Measurements from ENCODE around the gene IL1A.

IL1A gene

DNA sequence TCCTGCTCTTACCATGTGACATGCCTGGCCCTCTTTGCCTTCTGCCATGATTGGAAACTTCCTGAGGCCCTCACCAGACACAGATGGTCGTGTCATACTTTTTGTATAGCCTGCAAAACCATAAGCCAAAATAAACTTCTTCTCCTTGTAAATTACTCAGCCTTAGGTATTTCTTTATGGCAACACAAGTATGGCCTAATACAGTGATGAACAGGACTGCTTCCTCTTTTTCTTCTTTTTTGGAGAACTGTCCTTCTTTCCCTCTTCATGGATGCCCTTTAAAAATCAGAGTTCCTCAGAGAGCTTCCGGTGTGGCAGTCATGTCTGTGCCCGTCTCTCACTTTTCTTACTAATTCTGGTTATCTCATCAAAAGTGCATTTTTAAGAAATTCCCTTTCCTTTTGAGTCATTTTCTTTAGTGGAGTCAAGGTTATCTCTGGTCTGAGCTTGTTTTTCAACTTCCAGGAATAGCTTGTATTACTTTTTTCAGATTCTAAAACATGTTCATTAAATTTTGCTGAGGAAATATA lies 9.2 kb upstream of the IL1A start:
- intact Hi-C loops (cut with DNase I), result no loop called here
- DNase-seq, result no peak

DNA sequence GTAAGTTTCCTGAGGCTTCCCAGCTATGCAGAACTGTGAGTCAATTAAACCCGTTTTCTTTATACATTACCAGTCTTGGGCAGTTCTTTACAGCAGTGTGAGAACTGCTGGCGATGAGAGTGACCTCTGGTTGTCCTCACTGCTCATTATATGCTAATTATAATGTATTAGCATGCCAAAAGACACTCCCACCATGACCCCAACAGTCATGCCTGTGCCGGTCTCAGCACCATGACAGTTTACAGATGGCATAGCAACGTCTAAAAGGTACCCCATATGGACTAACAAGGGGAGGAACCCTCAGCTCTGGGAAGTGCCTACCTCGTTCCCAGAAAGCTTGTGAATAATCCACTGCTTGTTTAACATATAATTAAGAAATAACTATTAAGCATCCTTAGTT lies 8.1 kb upstream of the IL1A start:
- DNase-seq, result no peak
- intact Hi-C loops (cut with DNase I), result no loop called here

DNA sequence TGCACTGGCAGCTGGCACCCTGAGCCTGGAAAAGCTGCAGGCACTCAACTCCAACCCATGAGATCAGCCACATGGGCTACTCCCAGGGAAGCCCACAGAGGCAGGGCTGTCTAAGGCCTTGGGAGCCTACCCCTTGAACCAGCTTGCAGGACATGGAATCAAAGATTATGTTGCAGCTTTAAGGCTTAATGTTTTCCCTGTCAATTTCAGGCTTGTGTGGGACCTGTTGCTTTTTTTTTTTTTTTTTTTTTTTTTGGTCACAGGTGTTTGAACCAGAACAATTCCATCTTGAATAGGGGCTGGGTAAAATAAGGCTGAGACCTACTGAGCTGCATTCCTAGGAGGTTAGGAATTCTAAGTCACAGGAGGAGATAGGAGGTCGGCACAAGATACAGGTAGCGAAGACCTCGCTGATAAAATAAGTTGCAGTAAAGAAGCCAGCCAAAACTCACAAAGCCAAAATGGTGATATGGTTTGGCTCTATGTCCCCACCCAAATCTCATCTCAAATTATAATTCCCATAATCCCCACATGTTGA lies 7.5 kb upstream of the IL1A start:
- intact Hi-C loops (cut with DNase I), result no loop called here

DNA sequence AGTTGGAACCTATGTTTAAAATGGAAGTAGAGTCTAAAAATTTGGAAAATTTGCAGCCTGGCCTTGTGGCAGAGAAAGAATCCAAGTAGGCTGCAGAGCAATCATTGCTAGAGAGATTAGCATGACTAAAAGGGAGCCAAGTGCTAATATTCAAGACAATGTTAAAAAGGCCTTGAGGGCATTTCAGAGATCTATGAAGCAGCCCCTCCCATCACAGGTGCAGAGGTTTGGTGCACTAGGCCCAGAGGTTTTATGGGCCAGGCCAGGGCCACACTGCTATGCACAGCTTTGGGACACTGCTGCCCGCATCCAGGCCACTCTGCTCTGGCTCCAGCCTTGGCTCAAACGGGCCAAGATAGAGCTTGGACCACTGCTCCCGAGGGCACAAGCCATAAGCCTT lies 6.7 kb upstream of the IL1A start:
- intact Hi-C loops (cut with DNase I), result no loop called here
- DNase-seq, result no peak

More for the DNA sequence above, 7.5 kb upstream of the IL1A start:
- no peak for DNase-seq

DNA sequence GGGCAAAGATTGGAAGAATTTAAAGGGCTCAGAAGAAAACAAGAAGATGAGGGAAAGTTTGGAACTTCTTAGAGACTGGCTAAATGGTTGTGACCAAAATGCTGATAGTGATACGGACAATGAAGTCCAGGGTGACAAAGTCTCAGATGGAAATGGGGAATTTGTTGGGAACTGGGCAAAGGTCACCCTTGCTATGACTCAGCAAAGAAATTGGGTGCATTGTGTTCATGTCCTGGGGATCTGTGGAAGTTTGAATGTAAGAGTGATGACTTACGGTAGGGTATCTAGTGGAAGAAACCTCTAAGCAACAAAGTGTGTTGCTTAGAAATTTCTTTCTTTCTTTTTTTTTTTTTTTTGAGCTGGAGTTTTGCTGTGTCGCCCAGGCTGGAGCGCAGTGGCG lies 6.0 kb upstream of the IL1A start:
- no peak for DNase-seq
- intact Hi-C loops (cut with DNase I), result no loop called here

DNA sequence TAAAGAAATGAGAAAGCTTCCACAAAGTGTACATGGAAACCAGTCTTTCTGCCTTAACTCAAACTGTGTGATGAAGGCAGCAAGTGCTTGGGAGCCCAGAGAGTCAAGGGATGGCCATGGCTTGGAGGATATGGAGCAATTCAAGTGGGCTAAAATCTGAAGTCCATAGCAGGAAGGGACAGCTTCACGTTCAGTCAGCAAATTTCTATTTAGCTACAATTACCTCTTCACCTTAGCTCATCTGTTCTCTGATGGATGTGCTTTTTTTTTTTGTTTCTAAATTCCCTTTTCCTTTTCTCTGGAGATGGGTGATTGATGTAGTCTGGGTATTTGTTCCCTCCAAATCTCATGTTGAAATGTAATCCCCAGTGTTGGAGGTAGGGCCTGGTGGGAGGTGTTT lies 4.9 kb upstream of the IL1A start:
- no peak for DNase-seq
- intact Hi-C loops (cut with DNase I), result no loop called here

DNA sequence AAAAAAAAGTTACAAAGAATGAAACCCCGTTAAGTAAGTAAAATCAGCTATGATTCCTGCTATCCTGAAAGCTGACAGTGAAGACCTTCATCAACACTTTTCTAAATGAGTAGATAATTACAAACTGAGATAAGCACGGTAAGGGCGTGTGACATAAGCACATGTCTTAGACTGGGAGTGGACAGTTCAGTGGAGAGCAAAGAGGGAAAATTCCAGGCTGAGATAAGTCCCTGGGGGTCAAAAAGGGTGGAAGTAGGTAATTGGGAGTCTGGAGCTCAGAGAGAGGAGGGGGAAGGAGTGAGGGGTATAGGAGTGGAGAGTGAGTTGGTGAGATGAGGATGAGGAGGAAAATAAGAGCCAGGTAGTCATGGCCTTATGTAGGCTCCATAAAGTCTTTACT lies 4.4 kb upstream of the IL1A start:
- DNase-seq, result no peak
- intact Hi-C loops (cut with DNase I), result no loop called here

DNA sequence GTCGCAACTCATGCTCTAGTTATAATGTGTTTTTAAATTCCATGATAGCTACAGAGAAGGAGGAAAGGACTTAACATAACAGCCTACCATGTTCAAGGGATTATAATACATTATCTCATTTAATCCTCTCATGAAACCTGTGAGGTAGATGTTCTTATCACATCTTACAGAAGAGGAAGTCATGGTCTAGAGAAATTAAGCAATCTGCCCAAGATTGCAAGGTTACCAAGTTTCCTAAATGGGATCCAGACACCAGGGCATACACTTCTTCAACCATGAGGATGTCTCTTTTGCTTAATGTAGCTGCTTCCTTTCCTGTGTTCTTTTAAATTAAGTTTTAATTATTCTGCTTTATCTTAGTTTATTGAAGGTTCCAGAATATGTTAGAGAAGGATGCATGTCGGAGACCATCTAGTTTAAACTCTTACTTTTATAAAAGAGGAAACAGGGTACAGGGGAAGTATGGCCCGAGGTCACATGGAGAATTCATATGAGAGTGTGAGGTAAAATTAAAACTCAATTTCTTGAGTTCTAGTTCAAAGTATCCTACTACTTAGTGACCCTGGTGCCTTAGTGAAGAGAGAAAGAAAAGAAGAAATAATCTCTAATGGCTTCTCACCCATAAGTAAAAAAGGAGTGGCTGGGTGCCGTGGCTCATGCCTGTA lies 3.6 kb upstream of the IL1A start:
- intact Hi-C loops (cut with DNase I), result no loop called here
- no peak for DNase-seq

DNA sequence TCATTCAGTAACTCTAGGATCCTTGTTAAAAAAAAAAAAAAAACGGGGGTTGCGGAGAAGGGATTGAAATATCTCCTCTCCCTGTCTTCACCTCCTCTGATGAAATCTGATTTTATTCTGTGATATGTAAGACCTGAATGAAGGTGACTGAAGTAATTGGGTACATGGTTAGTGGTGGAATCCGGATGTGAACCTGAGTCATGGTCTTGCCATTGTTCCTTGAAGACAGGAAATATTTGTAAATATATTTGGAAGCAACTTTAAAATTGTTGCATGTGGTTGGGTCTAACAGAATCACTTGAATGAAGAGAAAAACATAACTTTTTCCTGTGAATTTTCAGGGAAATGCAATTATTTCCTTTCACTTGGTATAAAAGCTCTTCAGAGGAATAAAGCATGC lies 3.0 kb upstream of the IL1A start:
- intact Hi-C loops (cut with DNase I), result no loop called here
- DNase-seq, result no peak

DNA sequence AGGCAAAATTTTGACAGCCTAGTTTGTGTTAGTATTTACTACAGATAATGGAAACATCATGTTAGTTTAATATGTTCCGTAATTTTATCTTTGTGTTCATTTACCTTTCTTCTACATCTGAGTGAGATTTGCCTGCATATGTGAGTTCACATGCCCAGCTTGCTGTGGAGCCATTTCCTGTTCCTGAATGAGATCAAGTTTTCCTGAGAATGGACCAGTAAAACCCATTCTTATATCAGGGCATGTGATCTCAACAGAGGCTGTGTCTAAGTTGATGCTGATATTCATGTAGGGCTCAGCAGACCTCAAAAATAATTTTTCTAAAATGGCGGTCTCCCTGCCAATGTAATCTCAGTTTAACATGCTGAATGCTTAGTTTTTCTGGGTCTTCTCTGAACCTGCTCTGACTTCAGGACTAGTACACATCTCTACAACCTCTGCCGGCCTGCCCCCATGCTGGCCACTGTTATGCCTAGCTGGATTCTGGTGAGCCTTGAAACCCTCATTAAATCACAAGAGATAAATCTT lies 1.0 kb downstream of the IL1A start:
- DNase-seq, result no peak
- intact Hi-C loops (cut with DNase I), result no loop called here

DNA sequence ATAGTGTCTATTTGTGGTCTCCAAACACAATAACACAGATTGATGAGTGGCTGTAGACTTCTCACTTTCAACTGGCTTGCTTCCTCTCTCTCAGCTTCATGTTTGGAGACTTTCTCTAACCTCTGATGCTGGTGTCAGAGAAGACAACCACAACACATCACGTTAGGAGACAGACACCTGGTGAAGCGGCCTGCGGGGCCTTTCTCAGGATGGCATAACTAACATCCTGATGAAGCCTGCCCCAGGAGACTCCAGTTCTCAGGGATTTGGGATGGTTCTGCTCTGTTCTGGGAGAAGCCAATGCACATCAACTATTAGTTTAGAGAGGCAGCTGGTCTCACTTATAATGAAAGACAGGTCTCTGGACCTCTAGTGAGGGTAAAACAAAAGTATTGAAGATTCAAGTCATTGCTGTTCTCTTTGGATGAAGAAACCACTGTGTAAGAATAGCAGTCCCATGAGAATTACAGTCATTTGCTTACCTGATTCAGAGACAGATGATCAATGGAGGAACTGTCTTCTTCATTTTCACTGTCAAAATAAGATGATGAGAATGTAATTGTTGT lies 2.0 kb downstream of the IL1A start:
- intact Hi-C loops (cut with DNase I), result no loop called here
- no peak for DNase-seq

DNA sequence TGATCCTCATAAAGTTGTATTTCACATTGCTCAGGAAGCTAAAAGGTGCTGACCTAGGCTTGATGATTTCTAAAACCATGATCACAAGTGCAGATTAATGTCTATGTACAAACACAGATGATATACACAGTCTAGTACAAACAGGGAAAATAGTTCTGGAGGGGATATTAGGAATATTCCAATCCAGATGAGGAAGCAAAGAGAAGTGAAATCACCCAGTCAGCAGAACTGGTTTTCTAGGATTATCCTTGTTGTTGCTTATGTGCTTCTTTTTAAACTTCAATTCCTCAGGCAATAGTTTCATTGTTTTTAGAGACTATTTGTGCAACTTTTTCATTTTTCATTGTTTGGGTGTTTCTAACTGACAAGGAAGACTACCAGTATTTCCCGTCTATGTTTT lies 4.7 kb downstream of the IL1A start:
- intact Hi-C loops (cut with DNase I), result no loop called here
- no peak for DNase-seq

DNA sequence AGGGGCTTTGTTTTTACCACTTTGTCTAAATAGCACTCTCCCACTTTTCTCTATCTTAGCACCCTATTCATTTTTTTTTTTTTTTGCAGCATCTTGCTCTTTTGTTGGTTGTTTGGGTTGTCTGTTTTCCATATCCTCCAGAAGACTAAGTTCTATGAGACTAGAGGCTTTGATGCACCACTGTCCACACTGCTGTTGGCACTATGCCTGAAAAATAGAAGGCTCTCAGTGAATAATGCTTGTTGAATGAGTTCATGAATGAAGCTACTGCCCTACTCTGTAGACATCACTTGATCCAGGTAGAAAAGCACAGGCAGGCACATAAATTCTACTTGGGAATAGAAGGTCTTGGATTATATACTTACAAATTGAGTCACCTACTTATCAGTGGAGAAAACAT lies 7.3 kb downstream of the IL1A start:
- no peak for DNase-seq
- intact Hi-C loops (cut with DNase I), result no loop called here

DNA sequence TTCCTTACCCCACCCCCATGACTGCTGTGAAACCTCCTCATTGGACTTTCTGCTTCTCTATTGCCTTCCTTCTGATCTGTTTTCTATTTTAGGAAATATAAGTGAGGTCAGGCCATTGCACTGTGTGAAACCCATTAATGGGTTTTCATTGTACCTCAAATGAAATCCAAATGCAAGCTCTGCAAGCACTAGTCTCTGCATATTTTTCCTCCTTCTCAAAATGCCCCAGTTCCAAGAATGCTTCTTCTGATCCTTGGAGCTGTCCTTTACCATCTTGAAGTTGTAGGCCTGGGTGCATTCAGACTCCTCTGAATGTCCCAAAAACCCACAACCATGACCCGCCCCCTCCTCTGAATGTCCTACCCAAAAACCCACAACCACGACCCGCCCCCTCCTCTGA lies 8.2 kb downstream of the IL1A start:
- no peak for DNase-seq
- intact Hi-C loops (cut with DNase I), result no loop called here

DNA sequence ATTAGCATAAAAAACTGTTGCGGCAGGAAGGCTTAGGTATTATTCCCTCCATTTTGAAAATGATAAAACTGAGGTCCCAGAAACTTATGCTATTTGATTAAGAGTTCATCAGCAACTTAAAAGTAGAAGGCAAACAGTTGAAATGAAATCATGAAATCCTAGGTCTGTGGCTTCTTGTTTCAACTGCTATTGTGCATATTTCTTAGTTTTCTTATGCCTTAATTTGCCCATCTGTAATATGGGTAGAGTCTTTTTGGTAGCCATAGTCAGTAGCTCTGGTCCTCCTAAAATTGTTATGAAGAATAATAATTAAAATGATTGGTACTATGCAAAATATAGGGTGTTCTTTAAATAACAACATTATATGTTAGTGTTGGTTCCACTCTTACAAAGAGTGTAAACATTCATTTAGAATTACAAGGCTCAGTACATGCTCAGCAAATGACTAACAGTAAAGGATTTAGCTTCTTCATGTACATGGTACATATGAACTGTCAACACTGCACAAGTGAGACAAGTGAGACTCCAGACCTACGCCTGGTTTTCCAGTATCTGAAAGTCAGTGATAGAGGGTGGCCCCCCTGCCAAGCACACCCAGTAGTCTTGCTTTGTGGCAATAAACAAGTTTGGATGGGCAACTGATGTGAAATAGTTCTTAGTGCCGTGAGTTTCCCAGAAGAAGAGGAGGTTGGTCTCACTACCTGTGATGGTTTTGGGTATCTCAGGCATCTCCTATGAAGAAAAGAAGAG lies 9.6 kb downstream of the IL1A start:
- no peak for DNase-seq
- intact Hi-C loops (cut with DNase I), result no loop called here

DNA sequence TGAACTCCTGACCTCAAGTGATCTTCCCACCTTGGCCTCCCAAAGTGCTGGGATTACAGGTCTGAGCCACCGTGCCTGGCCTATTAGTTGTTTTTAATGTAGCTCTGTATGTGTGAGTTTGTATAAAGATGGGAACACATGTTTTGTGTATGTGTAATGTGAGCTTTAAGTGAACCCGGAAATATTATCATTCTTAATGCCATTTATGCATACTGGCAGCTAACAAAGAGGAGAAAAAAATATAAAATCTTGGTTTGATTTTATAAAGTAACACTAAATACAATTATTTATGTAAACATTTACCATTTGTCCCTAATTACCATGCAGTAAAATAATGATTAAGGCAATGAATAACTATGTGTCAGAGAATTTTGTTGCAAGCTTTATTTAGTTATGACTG lies 10.7 kb downstream of the IL1A start:
- no peak for DNase-seq
- intact Hi-C loops (cut with DNase I), result no loop called here

DNA sequence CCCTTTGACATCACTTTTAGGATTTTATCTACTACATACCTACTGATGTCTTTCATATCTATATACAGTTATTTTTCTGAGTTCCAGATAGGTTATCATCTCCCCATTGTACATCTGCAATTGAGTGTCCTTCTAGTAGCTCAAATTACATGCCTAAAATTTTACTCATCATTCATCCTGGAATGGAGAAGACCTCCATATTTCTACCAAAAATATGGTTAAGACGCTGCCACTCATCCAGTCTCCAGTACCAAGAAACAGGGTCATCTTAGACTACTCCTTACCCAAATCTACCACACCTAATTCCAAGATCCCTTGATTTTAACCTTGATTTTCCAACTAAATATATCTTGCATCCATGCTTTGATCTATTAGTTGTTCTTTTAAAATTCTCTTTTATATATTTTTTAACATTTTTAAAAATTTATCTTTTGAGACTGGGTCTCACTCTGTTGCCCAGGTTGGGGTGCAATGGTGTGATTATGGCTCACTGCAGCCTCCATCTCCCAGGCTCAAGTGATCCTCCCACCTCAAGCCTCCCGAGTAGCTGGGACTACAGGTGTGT lies 11.3 kb downstream of the IL1A start:
- no peak for DNase-seq
- intact Hi-C loops (cut with DNase I), result no loop called here

DNA sequence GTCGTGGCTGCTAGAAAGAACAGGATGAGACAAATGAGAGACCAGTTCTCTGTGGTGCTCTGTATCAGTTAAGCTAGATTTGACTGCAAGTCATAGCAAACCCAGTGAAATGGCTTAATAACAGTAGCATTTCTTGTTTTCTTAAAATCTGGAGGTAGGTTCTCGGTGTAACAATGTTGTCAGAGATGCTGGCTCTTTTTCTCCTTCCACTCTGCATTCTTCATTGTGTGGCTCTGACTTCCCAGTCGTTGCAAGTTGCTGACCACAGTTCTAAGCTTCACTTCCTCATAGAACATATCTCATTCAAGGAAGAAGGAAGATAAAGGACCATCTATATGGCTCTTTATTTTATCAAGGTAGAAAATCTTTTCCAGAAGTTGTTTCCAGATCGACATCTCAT lies 12.0 kb downstream of the IL1A start:
- intact Hi-C loops (cut with DNase I), result no loop called here
- no peak for DNase-seq

DNA sequence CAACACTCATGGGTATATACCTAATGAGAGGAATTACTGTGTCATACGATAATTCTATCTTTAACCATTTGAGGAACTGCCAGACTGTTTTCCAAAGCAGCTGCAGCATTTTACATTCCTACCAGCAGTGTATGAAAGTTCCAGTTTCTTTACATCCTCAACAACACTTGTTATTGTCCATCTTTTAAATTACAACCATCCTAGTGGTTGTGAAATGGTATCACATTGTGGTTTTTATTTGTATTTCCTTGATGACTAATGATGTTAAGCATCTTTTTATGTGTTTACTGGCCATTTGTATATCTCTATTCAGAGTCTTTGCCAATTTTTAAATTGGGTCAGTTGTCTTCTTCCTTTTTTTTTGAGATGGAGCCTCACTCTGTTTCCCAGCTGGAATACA lies 15.9 kb downstream of the IL1A start:
- intact Hi-C loops (cut with DNase I), result no loop called here
- DNase-seq, result no peak

DNA sequence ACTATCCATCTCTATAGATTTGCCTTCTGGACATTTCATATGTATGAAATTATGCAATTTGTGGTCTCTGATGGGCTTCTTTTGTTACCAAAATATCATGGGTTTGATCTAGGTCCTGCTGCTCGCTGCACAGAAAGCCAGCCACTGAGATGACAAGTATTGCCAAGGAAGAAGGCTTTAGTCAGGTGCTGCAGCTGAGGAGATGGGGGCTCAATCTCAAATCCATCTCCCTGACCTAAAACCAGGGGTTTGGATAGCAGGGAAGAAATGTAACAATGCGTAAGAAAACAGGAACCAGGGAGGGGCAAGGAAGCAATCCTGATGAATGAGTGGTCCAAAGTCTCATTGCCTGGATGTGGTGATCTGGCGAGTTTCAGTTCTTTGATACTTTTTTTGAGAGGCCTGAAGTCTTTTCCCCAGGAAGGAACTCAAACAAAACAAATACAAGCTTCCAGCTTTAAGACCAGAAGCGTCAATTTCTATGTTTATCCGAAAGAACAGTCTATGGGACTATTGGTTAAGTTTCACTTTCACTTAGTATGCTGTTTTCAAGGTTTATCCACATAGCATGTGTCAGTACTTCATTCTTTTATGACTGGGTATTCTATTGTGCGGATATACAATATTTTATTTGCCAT lies 16.5 kb downstream of the IL1A start:
- intact Hi-C loops (cut with DNase I), result no loop called here
- no peak for DNase-seq

DNA sequence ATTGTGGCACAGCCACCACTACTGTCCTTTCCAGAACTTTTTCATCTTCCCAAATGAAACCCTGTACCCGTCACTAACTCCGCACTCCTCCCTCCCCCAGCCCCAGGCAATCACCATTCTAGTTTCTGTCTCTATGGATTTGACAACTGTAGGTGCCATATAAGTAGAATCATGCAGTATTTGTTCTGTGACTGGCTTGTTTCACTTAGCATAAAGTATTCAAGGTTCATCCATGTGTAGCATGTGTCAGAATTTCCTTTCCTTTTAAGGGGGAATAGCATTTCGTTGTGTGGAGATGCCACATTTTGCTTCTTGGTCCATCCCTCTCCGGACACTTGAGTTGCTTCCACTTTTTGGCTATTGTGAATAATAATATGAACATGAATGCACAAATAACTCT lies 19.0 kb downstream of the IL1A start:
- intact Hi-C loops (cut with DNase I), result no loop called here
- no peak for DNase-seq

All from posterior cingulate gyrus (tissue), 11 donors.